Ovary (tissue), 3 donors: ENCODE data around the gene TEX51.

Experiments used
- CTCF ChIP-seq, 3 donors: fragments of 450-650 bp in 2 of 3; fragments of 200-600 bp in 1 of 3; IDR thresholded peaks; one replicate each; pipeline versions ENCODE4 v1.5.1 to v1.8.0; 2016 to 2022; ENCODE audit warnings: antibody characterized with exemption in 3 of 3, mild to moderate bottlenecking in 1 of 3
- EP300 ChIP-seq: sonication (generic); formaldehyde crosslinking; IDR thresholded peaks from one replicate; pipeline ENCODE4 v1.6.1; 2017; ENCODE audit warnings: antibody characterized with exemption
- POLR2A ChIP-seq: fragments of 450-650 bp; IDR thresholded peaks from one replicate; pipeline ENCODE4 v1.6.1; 2017; ENCODE audit warnings: antibody characterized with exemption, mild to moderate bottlenecking, moderate library complexity
- donor health status: DM: no; HTN: no; CAD: no.

- no peak for TF ChIP-seq CTCF (IDR thresholded peaks at IDR 0.05)
- TF ChIP-seq POLR2A = no peak
- no peak for TF ChIP-seq EP300
Observed at GRCh38 chr2:126849486-126849885, 49.2 kb upstream of the TEX51 start.
